Activated effector memory CD4-positive, alpha-beta T cell treated with anti-CD3 and anti-CD28 coated beads, Interleukin-2, amount 50 U/mL, for 16 hours (primary cell): ENCODE results near the gene ARHGAP10.
"Not testable (repeated sequence)": the region's sequence is repeated elsewhere in the genome, so short reads cannot be mapped to it uniquely, and the experiment has no call there.

Experiments
- DNase-seq: peaks from one replicate; pipeline ENCODE4 v3.0.0-alpha.2; 2020

Gene ARHGAP10

DNA sequence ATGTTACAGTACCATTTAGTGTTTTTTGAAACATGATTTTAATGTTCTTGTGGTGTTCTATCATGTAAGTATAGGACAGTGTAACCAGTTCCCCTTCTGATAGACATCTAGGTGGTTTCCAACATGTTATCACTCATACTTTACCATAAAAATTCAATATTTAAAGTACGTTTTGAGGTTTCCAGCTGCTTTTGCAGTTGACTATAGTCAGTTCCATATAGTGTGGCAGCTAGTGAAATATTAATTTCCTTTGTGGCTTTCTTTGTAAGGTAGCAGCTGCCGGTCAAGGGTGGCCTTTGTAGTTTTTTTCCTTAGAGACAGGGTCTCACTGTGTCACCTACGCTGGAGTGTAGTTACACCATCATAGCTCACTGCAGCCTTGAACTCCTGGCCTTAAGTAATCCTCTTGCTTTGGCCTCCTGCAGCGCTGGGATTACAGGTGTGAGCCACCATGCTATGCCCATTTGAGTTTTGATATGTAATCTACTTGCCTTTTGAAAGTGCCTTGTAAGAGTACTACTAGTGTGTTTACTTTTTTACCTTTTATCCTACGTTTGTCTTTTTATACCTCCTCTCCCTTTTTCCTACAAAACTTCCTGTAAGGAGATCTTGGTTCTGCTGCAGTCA lies 63.0 kb downstream of the ARHGAP10 start:
- no peak for DNase-seq

- DNase-seq: not testable (repeated sequence)
Observed at GRCh38 chr4:147799057-147799456, 67.2 kb downstream of the ARHGAP10 start.

DNA sequence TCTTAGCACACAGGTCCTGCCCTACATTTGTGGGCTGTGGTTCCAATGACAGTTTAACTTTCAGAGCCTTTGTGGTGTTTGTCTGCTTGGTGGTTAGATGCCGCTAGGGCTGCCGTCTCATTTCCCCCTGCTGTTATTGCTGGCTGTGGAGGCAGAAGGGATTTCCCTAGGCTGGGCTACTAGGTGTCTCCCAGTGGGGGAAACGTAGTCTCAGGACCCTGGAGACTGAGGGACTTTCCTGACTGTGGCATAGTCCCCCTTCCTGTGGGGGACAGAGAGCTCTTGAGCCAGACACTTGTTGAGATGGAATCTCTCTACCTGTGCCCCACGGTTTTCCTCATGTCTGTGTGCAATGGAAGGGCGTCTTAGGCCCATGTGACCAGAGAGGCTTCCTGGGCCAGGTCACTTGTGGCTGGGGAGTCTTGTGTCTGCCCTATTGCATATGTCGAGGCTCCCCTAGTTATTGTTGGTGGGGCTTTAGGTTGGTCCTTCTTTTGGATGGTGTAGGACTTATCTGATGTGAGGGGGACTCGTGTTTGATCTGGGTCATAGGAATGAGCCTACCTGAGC lies 68.2 kb downstream of the ARHGAP10 start:
- peak; percentile 81 for DNase-seq

GRCh38 chr4:147801820-147802219 lies 69.9 kb downstream of the ARHGAP10 start:
- no peak for DNase-seq

DNA sequence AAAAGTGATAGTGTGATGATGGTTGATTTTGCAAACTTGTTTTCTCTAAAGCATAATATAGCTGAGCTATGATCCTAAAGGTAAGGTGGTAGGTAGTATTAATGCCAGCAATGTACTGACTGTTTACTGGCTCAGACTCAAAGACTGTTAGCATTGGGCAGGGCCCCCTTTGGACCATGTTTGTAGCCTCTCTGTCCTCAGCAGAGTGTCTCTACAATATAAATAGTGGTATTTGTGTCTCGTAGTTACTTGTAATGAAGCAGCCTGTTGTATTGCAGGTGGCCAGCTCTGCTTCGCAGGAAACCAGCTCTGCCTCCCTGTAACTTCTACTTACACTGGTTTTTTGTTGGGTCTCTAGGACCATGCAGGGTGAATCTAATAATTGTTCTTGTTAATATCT lies 70.5 kb downstream of the ARHGAP10 start:
- no peak for DNase-seq

DNA sequence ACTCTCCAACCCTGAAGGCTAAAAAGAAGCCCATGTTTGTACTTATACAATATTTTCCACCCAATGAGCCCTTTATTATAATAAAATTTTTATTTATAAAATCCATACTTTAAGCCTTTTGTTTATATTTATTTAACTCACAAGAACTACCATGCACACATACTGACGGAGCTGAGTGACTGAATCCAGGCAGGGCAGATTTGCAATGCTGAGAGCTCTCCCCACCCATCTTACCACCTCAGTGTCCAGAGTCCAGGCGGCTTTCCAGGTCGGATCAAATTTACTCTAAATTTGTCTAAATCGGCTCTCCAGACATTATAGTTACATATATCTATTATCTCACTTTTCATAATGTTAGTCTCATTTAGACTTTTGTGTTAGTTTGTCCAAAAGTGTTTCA lies 74.1 kb downstream of the ARHGAP10 start:
- no peak for DNase-seq

- no peak for DNase-seq
Observed at GRCh38 chr4:147808447-147808846, 76.6 kb downstream of the ARHGAP10 start.

DNA sequence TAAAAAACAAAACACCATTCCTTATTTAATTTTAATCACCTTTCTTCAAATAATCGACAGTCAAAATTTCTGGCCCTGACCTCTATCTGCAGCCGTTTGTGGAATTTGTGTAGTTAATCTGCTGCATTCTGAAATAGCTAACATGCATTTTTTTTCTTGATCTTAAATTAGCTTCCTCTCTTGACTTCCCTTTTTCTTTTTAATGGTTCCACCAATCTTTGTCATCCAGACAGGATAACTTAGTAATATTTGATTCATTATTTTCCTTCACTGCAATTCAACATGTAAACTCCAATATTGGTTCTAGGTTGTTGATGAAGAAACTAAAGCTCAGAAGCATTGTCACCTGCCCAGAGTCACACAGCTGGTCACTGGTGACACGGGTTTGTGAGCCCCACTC lies 77.3 kb downstream of the ARHGAP10 start:
- no peak for DNase-seq

DNA sequence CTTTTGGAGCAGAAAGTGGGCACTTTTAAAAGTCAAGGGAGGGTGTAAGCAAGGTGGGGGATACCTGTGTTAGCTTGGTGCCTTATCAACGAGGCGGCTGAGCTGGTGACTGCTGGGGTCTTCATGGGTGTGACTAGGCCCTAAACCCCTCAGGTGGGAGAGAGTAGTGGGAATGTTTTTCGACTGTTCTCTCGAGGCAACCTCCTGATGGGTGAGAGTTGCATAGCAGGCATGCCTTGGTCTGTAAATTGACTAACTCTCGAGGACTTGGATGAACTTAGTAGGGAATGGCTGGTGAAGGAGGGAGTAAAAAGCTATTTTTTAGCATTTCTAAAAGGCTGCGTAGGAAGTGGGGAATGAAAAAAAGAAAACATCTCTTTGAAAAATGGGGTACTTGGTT lies 80.0 kb downstream of the ARHGAP10 start:
- DNase-seq: no peak

GRCh38 chr4:147813109-147813773 lies 81.4 kb downstream of the ARHGAP10 start:
- DNase-seq: no peak

DNA sequence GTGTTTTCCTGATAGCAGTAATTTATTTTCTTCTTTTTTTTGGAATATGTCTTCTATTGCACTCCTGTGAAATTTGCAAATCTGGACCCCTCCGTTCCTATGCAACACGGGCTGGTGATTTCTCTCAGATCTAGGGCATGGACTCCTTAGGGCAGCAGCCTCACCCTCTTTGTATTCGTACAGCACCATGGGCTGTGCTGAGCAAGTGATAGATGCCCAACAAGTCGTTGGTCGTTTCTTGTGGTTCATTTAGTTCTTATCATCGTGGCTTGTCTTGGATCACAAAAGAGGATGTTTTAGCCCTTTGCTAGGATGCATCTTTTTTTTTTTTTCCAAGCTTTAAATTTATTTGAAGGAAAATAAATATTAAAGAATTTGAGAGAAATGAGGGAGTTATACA lies 82.1 kb downstream of the ARHGAP10 start:
- no peak for DNase-seq

DNA sequence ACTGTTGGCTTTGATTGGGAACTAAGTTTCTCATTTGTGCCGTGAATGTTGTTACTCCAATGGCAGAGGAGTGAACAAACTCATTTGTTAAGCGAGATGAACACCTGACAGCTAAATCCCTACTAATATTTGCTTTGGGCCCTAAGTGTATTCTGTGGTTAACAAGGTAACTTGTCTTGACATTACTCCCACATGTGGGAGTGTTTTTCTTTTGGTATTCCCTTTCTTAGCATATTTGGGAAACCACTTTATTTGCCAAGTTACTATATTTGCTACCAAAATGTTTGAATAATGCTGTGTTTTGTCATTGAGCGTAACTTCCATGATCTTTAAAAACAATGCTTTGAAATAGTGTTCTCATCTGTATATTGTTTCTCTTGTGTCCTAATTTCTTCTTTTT lies 82.5 kb downstream of the ARHGAP10 start:
- DNase-seq: no peak

DNA sequence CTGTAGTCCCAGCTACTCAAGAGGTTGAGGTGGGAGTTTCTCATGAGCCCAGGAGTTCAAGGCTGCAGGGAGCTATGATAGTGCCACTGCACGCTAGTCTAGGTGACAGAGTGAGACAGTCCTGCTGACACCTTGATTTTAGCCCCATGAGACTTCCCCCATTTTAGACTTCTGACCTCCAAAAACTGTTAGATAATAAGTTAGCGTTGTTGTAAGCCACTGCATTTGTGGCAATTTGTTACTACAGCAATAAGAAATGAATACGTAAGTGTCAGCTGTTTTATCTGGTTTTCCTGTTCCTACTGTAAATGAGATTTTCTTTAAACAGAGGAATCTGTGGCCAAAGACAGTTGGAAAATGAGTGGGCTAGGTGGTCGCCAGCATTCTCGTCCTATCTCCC lies 83.9 kb downstream of the ARHGAP10 start:
- no peak for DNase-seq

- no peak for DNase-seq
Observed at GRCh38 chr4:147816382-147817254, 84.7 kb downstream of the ARHGAP10 start.

DNA sequence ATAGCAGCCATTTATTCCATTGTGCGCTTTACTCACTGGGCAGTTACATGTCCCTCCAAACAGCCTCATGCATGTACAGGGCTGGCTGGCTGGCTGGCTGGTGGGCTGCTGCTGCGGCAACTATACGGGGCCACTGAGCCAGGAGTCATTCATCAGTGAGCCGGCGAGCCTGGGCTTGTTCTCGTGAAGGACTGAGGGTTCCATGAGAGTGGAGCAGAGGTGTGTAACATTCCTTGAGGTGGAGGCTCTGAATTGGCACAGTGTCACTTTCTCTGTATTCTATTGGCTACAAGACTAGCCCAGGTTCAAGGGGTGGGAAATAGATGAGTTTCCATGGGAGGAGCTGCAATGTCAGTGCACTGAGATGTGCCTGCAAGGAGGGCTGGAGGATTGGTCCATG lies 89.1 kb downstream of the ARHGAP10 start:
- DNase-seq: no peak

GRCh38 chr4:147821555-147821954 lies 89.7 kb downstream of the ARHGAP10 start:
- no peak for DNase-seq

- no peak for DNase-seq
Observed at GRCh38 chr4:147822128-147822527, 90.2 kb downstream of the ARHGAP10 start.

DNA sequence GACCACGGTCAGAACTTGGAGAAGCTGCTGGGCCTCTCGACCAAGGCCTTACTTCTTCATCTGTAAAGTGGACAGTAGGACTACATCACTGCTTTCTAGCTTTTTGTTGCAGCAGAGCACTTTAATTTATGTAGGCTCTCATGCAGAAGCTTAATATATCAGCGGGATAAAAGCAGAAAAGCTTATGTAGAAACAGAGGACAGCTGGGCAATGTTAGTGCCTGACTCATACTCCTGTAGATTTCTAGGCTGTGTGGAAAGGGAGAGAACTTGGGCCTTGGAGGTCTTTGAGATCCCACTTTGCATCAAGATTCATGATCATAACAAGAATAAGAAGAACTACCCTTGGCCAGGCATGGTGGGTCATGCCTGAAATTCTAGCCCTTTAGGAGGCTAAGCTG lies 91.2 kb downstream of the ARHGAP10 start:
- DNase-seq: no peak

GRCh38 chr4:147824316-147824715 lies 92.4 kb downstream of the ARHGAP10 start:
- no peak for DNase-seq

DNA sequence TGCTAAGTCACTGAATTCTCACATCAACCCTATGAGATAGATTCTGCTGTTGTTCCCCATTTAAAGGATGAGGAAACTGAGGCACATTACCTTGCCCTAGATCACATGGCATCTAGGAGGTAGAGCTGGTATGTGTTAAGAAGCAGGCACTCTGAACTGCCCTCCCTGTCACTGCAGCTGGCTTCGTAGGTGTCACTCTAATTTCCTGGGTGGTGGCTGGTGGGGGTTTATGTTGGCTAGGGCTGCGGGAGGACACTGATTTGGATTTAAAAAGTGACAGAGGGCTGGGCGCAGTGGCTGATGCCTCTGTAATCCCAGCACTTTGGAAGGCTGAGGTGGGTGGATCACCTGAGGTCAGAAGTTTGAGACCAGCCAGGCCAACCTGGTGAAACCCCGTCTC lies 93.0 kb downstream of the ARHGAP10 start:
- no peak for DNase-seq

DNA sequence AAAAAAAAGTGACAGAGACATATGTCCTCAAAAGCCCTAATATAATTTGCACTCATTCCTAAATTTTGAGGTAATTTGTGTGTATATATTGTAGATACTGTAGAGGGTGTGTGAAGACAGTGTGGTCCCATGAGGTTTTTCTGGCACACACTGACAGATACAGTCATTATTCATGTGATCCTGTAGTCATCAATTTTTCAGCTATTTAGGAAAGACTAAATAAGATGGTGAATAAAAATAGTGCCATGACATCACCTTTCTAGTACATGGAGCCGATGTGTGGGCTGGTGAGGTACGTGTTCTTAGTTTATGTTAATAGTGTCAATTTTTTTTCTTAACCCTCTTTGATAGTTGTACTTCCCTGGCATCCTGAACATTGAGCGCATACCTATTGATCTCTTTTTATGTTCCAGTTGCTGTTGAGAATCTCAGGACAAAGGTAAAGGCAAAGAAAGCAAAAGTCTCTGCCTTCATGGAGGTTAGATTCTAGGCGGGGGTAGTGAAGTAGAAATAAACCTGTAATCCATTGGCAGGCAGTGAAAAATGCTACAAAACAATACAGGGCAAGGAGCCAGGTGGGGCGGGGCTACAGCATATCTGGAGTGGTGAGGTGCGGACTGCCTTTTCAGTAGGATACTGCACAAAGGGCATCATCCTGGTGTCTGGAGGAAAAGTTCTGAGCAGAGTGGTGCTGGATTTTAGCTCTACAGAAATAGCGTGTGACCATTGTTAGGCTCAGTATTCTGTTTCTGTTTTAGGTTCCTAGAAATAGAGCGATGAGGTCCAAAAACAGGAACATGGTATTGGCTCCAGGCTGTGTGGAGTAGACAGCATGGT lies 93.8 kb downstream of the ARHGAP10 start:
- DNase-seq: no peak

- DNase-seq: no peak
Observed at GRCh38 chr4:147826288-147826646, 94.4 kb downstream of the ARHGAP10 start.
